Thoracic aorta (tissue), 2 donors: Measurements from ENCODE around the gene IRF2BPL. TPM values are rescaled to one million over a fixed set of nuclear protein-coding genes. Genes with fewer than 3 reads are reported as not detected.

ENCODE experiments used
- ATAC-seq: fragments of 150-250 bp; one replicate; pipeline ENCODE4 v1.8.0; 2017; ENCODE audit warnings: low read depth; ENCODE audit not compliant: insufficient number of reproducible peaks, low FRiP score
- DNase-seq: peaks from one replicate; pipeline ENCODE4 v3.0.0-alpha.2; 2020; ENCODE audit warnings: low spot score
- H3K27ac ChIP-seq, 2 donors: fragments of 200-600 bp; sonication (generic); 1 replicate in 1 of 2; 2 replicates in 1 of 2; pipeline ENCODE4 v1.5.1; 2016; ENCODE audit warnings: mild to moderate bottlenecking in 2 of 2, moderate library complexity in 2 of 2
- H3K27me3 ChIP-seq: fragments of 200-600 bp; sonication (generic); replicated peaks from 2 replicates; pipeline ENCODE4 v1.6.0; 2016; ENCODE audit warnings: mild to moderate bottlenecking; ENCODE audit not compliant: insufficient read depth
- H3K36me3 ChIP-seq: fragments of 200-600 bp; sonication (generic); one replicate; pipeline ENCODE4 v1.5.1; 2016
- H3K4me1 ChIP-seq, 2 donors: fragments of 200-600 bp; sonication (generic); 1 replicate in 1 of 2; 2 replicates in 1 of 2; pipeline versions ENCODE4 v1.5.1 to v1.6.0; 2016; ENCODE audit warnings: low read depth in 2 of 2, mild to moderate bottlenecking in 1 of 2; ENCODE audit not compliant: control insufficient read depth in 1 of 2
- H3K4me3 ChIP-seq: fragments of 200-600 bp; sonication (generic); 2 replicates; pipeline ENCODE4 v1.5.1; 2016; ENCODE audit warnings: mild to moderate bottlenecking
- H3K9me3 ChIP-seq: fragments of 200-600 bp; sonication (generic); 2 replicates; pipeline ENCODE4 v1.5.1; 2016
- total RNA-seq, 2 donors: library from RNA; depleted of rRNA; stranded (reverse); fragments of >200 nt; gene quantifications; one replicate each; pipeline versions ENCODE4 v1.1.0 to v1.2.3, GENCODE V29; 2016
- TF ChIP-seq, protein P1 (sequence below): fragments of 200-600 bp; sonication (generic); IDR thresholded peaks from one replicate; pipeline ENCODE4 v1.5.1; 2019; ENCODE audit warnings: antibody characterized with exemption

The IRF2BPL gene
- total RNA-seq, 2 donors from 2014 or later, result 49.6 to 69.7 TPM

- no peaks in the 10 kb centered on the region for H3K36me3 ChIP-seq
- TF ChIP-seq, protein P1, sequence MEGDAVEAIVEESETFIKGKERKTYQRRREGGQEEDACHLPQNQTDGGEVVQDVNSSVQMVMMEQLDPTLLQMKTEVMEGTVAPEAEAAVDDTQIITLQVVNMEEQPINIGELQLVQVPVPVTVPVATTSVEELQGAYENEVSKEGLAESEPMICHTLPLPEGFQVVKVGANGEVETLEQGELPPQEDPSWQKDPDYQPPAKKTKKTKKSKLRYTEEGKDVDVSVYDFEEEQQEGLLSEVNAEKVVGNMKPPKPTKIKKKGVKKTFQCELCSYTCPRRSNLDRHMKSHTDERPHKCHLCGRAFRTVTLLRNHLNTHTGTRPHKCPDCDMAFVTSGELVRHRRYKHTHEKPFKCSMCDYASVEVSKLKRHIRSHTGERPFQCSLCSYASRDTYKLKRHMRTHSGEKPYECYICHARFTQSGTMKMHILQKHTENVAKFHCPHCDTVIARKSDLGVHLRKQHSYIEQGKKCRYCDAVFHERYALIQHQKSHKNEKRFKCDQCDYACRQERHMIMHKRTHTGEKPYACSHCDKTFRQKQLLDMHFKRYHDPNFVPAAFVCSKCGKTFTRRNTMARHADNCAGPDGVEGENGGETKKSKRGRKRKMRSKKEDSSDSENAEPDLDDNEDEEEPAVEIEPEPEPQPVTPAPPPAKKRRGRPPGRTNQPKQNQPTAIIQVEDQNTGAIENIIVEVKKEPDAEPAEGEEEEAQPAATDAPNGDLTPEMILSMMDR, result no peak
- ATAC-seq (no peak), DNase-seq (no peak)
- H3K9me3 ChIP-seq, result no peaks in the 10 kb centered on the region
- H3K4me3 ChIP-seq, result no peak overlapping the region
- no peaks in the 10 kb centered on the region for H3K4me1 ChIP-seq
- H3K27me3 ChIP-seq, result no peaks in the 10 kb centered on the region
- H3K27ac ChIP-seq, result no peak overlapping the region
Measured at GRCh38 chr14:77069551-77069950, 41.0 kb upstream of the IRF2BPL start.

GRCh38 chr14:77068517-77069200, 40.2 kb upstream of the IRF2BPL start:
- DNase-seq (no peak), ATAC-seq (no peak)
- no peaks in the 10 kb centered on the region for H3K4me1 ChIP-seq
- TF ChIP-seq, protein P1, result no peak
- no peaks in the 10 kb centered on the region for H3K36me3 ChIP-seq
- H3K4me3 ChIP-seq, result no peak overlapping the region
- H3K27me3 ChIP-seq, result no peaks in the 10 kb centered on the region
- no peak overlapping the region for H3K27ac ChIP-seq
- no peaks in the 10 kb centered on the region for H3K9me3 ChIP-seq

DNA sequence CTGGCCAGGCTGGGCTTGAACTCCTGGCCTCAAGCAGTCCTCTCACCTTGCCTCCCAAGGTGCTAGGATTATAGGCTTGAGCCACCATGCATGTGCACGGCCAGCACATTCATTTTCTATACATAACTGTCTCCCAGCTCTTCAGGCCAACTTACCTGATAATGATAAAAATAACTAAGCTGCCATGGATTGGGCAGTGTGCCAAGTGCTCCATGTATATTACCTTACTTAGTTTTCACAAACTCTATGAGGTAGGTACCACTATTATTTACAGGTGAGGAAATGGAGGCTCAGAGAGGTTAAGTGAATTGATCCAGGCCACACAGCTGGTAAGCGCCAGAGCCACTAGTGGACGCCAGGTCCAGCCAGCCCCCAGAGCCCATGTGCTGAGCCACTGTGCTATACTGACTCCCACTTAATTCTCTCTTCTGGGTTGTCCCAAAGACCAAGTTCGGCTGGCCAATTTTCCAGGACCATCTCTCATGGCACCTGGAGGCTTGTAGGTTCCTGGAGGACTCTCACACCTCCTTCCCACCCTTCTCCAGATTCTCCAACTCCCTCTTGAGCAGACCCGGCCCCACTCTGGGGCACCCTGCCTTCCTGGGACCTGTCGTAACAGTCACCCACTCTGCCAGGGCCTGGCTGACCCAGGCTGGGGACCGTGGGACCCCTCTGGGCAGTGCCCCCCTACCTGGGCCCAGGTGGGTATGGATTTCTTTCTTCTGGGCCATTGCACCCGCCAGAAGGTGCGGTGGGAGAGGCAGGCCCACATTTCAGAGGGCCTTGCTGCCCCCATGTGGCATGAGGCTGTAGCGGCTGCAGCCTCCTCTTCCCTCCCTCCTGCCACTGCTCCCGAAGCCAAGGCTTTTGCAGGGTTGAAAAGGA, 39.4 kb upstream of the IRF2BPL start:
- TF ChIP-seq, protein P1, result peak; percentile 83
- ATAC-seq, result peak; percentile 37
- no peaks in the 10 kb centered on the region for H3K9me3 ChIP-seq
- DNase-seq, result no peak
- no peak overlapping the region for H3K4me3 ChIP-seq
- H3K36me3 ChIP-seq, result no peaks in the 10 kb centered on the region
- H3K27ac ChIP-seq, result no peak overlapping the region
- no peaks in the 10 kb centered on the region for H3K27me3 ChIP-seq
- H3K4me1 ChIP-seq, result no peaks in the 10 kb centered on the region

GRCh38 chr14:77066578-77067172, 38.2 kb upstream of the IRF2BPL start:
- TF ChIP-seq, protein P1, result no peak
- Histone ChIP-seq H3K4me1 (no peaks in the 10 kb centered on the region), H3K27ac (no peak overlapping the region), H3K36me3 (no peaks in the 10 kb centered on the region), H3K9me3 (no peaks in the 10 kb centered on the region), H3K27me3 (no peaks in the 10 kb centered on the region), H3K4me3 (no peak overlapping the region)
- no peak for ATAC-seq
- no peak for DNase-seq
